K562 (cell line): Measurements from ENCODE around the gene TNIK.

ENCODE experiments used
- JUND ChIP-seq, 2 experiments: IDR thresholded peaks; 2 replicates in 1 of 2; 3 replicates in 1 of 2; pipeline ENCODE4 v1.6.1; 2011; ENCODE audit warnings: borderline replicate concordance in 2 of 2, low read depth in 2 of 2, low read length in 2 of 2, improper control_type of control experiment in 1 of 2, missing biosample characterization in 1 of 2, missing genetic modification characterization in 1 of 2, missing genetic modification reagents in 1 of 2
- NR3C1 ChIP-seq: sonication (generic); formaldehyde crosslinking; IDR thresholded peaks from 2 replicates; pipeline ENCODE4 v1.8.1; 2022; ENCODE audit warnings: missing genetic modification reagents
- PHF8 ChIP-seq: fragments of 200-600 bp; sonication (generic); IDR thresholded peaks from 2 replicates; pipeline ENCODE4 v1.6.1; 2012; ENCODE audit warnings: mixed run types, mild to moderate bottlenecking, inconsistent platforms, low read length, moderate library complexity, borderline replicate concordance
- POLR2A ChIP-seq: fragments of 450-650 bp; conservative IDR thresholded peaks from 2 replicates; pipeline ENCODE4 v1.6.1; 2016
- ZBTB34 ChIP-seq: fragments of 250-450 bp; sonication (Bioruptor Pico); IDR thresholded peaks from 2 replicates; pipeline ENCODE4 v1.8.0; 2021; ENCODE audit warnings: mild to moderate bottlenecking, moderate library complexity
- ZBTB7A ChIP-seq: IDR thresholded peaks from 2 replicates; pipeline ENCODE4 v1.6.1; 2011; ENCODE audit warnings: low read depth, mild to moderate bottlenecking, low read length, moderate library complexity, borderline replicate concordance; ENCODE audit not compliant: control insufficient read depth
- TF ChIP-seq, protein P1 (sequence below), 3 experiments: IDR thresholded peaks in 2 of 3; conservative IDR thresholded peaks in 1 of 3; 2 replicates each; pipeline ENCODE4 v1.5.1; 2011 to 2012; ENCODE audit warnings: low read length in 3 of 3, mild to moderate bottlenecking in 3 of 3, control low read depth in 2 of 3, improper control_type of control experiment in 1 of 3, inconsistent platforms in 1 of 3, low read depth in 1 of 3, mixed read lengths in 1 of 3, moderate library complexity in 1 of 3; ENCODE audit not compliant: insufficient read depth in 2 of 3

DNA sequence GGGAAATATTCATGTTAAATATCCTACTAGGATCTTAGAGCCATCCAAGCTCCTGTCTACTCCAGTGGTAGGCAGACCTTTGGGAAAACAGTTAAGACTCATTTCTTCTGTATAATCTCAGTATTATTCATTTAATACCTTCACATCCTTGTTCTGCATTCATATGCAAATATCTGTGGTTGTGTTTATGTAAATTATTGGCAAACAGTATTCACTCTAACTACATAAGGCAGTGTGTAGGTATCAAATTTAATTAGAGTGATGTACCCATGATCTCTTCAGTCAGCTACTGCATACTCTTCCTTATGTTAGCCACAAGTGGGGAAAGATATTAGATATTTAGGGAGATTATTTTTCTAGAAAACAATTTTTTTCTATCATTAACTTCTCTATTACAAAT, 232.8 kb downstream of the TNIK start:
- TF ChIP-seq POLR2A (no peak), JUND (IDR thresholded peaks at IDR 0.05; ENCODE audit: borderline replicate concordance, low read depth, low read length) (no peak), JUND (tag; IDR thresholded peaks at IDR 0.05; ENCODE audit: borderline replicate concordance, low read depth, low read length) (no peak), ZBTB7A (no peak), PHF8 (no peak), NR3C1 (no peak), ZBTB34 (no peak)
- TF ChIP-seq, protein P1, sequence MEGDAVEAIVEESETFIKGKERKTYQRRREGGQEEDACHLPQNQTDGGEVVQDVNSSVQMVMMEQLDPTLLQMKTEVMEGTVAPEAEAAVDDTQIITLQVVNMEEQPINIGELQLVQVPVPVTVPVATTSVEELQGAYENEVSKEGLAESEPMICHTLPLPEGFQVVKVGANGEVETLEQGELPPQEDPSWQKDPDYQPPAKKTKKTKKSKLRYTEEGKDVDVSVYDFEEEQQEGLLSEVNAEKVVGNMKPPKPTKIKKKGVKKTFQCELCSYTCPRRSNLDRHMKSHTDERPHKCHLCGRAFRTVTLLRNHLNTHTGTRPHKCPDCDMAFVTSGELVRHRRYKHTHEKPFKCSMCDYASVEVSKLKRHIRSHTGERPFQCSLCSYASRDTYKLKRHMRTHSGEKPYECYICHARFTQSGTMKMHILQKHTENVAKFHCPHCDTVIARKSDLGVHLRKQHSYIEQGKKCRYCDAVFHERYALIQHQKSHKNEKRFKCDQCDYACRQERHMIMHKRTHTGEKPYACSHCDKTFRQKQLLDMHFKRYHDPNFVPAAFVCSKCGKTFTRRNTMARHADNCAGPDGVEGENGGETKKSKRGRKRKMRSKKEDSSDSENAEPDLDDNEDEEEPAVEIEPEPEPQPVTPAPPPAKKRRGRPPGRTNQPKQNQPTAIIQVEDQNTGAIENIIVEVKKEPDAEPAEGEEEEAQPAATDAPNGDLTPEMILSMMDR (IDR thresholded peaks at IDR 0.05 in 2 of 3, conservative IDR thresholded peaks at IDR 0.05 in 1 of 3; ENCODE audit: insufficient read depth in 2 of 3, low read depth in 1 of 3, low read length in 3 of 3), result no peak
